HL-60/S4 treated with retinoic acid at 250 ng/mL for 4 days and 3 days (cell line): Measurements from ENCODE around the gene CCNC.
"Not testable (repeated sequence)": the region's sequence is repeated elsewhere in the genome, so short reads cannot be mapped to it uniquely, and the experiment has no call there.

Experiments used
- in situ Hi-C: fragments of 300-500 bp; cut with MboI; formaldehyde crosslinking; loops from 2 replicates; pipeline ENCODE4 v1.7.0; 2022; ENCODE audit warnings: low sequenced_read_pairs

The CCNC gene

DNA sequence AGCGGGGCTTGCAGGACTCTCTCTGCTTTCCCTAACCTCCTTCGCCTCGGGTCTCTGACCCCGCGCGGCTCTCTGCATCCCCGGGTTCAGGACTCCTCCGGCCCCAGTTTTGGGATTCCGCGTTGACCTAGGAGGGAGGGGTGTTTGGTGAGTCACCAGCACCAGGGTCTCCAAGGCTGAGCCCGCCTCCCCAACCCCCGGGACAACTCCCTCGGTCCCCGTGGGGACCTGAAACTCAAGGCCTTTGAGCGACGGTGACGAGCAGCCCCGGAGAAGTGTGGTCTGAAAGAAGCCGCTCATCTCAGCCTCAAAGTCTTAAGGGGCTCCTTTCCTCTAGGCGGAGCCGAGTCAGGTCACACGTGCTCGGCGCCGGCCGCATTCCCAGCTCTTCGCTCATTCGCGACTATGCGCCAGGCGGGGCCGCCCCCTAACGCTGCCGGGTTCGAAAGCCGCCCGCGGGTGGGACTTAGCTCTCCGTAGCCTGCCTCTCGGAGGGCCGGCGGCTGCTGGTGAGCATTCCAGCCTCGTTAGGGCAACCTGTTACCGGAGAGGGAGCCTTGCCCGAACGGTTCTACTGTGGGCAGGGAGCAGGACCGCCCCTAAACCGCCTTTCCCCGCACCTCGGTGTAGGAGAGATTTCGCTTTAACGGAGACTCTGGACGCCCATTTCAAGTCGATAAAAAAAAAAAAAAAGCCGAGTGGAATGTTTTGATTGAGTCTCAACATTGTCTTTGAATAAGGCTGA is 35.1 kb upstream of the CCNC start:
- in situ Hi-C loops = no loop called here

GRCh38 chr6:99602520-99603420 is 34.3 kb upstream of the CCNC start:
- in situ Hi-C loops = no loop called here

- in situ Hi-C loops = not testable (repeated sequence)
Measured at GRCh38 chr6:99594696-99595095, 26.2 kb upstream of the CCNC start.

GRCh38 chr6:99592900-99593299 is 24.4 kb upstream of the CCNC start:
- in situ Hi-C loops = no loop called here

DNA sequence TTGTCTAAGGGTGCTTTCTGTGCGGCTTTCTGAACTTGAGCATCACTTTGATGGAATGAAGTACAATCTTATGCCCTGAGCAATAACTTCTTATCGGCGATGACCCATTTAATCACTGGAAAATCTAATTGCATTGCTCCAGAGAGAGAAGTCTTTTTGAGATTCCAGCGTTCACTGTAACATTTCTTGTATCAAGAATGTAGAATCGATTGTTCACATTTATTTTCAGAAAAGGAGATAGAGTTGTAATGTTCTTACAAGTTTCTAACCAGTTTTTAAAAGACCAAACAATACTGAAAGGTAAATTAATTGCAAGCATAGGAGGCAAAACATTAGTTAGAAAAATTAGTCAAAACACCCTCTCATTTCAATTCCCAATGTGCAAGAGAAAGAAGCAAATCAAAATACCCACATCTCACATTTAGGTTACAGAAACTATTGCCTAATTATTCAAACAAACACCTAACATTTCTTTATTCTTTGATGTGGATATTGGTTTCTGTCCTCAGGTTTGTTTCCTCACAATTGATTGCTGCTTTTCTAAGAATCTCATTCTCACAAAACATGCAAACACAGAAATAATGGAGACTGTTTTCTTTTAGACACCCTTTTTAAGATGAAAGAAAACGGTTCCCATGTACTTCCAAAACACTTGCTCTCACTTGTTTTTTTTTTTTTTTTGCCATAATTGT is 23.4 kb upstream of the CCNC start:
- in situ Hi-C loops = no loop called here

- in situ Hi-C loops = no loop called here
Measured at GRCh38 chr6:99590728-99591672, 22.5 kb upstream of the CCNC start.

GRCh38 chr6:99589907-99590493 is 21.5 kb upstream of the CCNC start:
- in situ Hi-C loops = no loop called here

DNA sequence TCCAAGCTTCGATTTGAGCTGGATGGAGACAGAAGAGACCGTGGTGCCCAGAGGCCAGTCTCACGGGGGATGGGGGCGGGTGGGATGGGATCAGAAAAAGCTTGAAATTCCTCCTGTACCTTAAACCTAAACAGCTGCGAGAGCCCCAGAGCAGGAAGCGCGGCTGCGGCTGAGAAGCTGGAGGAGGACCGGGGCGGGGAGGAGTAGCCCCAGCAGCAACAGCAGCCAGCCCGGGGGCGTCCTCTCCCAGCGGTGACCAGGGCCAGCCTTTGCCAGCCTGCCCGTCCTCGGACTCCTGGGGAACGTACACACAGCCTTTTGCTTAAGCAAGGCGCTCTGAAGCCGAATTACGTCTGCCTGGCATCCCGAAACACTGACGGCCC is 20.8 kb upstream of the CCNC start:
- in situ Hi-C loops = no loop called here

- in situ Hi-C loops = no loop called here
Measured at GRCh38 chr6:99588618-99589289, 20.3 kb upstream of the CCNC start.

DNA sequence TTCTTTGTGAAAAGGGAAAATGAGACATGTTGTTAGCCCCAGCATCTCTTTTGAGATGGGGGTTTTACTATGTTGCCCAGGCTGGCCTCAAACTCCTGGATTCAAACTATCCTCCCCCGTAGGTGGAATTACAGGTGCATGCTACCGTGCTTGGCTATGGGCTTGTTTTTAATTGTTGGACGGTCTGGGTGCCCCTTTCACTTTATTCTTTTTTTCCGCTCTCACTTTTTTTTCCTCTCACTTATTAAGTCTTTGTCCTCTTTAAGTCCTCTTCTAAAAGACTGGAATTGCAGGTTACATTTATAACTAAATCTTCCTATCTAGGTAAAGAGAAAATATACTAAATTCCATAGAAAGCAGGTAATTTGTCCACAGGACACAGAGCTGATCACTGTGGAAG is 19.3 kb upstream of the CCNC start:
- in situ Hi-C loops = no loop called here

- in situ Hi-C loops = no loop called here
Measured at GRCh38 chr6:99579781-99580180, 11.3 kb upstream of the CCNC start.

GRCh38 chr6:99575544-99576227 is 7.2 kb upstream of the CCNC start:
- in situ Hi-C loops = no loop called here

GRCh38 chr6:99573980-99574617 is 5.6 kb upstream of the CCNC start:
- in situ Hi-C loops = no loop called here

- in situ Hi-C loops = no loop called here
Measured at GRCh38 chr6:99563056-99563723, 5.3 kb downstream of the CCNC start.

DNA sequence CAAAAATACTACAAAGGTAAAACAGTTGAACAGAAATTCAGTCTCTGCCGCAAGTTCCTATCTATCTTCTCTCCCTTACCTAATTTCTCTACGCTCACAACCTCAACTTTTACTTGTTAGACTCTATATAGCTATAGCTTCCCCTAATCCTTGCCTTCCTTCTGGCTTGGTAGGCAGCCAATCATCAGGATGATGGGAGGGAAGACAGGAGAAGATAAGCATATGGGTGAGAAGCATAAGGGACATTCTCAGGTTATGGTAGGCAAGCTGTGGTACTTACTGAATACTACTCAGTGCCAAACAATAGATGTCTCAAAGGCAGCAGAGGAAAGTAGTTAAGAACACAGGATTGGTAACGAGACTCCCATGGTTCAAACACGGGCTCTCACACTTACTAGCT is 7.8 kb downstream of the CCNC start:
- in situ Hi-C loops = no loop called here

DNA sequence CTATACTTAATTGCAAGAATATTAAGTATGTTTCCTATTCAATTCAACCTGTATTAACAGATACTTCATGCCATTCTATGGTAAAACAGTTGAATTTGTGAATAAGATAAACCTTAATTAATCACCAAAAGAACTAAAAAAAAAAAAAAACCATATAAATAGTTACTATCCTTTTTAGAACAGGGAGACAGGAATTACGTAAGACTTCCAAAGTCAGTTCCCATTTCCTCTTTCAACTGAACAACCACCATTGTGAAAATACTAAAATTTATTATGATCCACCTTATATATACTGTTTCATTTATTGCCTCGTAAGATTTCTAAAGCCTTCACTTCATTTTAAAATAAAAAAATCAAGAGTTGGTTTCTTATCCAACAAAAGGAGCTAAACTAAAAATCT is 9.4 kb downstream of the CCNC start:
- in situ Hi-C loops = no loop called here

DNA sequence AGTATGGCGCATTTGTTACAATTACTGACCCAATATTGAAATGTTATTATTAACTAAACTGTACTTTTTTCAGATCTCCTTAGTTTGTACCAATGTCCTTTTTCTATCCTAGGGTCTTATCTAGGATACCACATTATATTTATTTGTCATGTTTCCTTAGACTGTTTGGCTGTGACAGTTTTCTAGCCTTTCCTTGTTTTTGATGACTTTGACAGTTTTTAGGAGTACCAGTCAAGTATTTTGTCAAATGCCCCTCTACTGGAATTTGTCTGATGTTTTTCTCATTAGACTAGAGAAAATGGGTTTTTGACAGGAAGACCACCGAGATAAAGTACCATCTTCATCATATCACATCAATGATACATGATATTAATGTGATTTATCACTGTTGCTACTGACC is 14.6 kb downstream of the CCNC start:
- in situ Hi-C loops = no loop called here
